HG03095 (cell line): Measurements from ENCODE around the gene AKR1C1.
"Not testable (repeated sequence)": the region's sequence is repeated elsewhere in the genome, so short reads cannot be mapped to it uniquely, and the experiment has no call there.

Experiments
- ATAC-seq: cut with Tn5 transposase; IDR thresholded peaks from one replicate; pipeline ENCODE4 v1.9.1; 2021; ENCODE audit warnings: moderate library complexity; ENCODE audit not compliant: unreplicated experiment

The AKR1C1 gene

GRCh38 chr10:4982764-4983226 lies 19.6 kb downstream of the AKR1C1 start:
- ATAC-seq, result no peak

GRCh38 chr10:4983615-4984216 lies 20.5 kb downstream of the AKR1C1 start:
- no peak for ATAC-seq

GRCh38 chr10:4984223-4984622 lies 21.0 kb downstream of the AKR1C1 start:
- ATAC-seq, result no peak

DNA sequence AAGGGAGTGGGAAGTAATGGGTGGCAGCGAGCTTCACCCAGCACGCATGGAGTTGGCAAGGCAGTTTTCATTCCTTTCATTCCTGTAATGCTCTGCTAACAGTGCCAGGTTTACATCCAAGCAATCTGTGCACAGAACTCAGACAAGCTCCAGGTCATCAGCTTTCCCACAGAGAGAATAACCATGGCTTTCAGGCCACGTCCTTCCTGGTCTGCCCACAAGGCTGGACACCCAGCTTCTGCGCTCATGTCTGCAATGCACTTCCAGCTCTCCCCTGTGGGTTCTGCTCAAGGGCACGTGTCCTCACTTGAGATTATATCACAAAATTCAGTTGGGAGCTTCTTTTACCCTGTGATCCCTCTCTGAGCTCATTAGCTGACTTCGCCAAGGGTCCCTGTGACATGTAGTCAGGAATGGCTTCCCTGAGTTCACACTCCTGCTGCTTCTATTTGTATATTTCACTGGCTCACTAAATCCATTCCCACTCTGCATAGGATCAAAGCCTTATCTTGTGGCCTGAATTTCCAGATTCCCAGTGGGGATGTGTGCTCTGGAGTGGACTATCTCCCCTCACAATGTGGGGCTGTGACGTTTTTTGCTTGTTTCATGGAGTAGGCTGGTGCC lies 21.9 kb downstream of the AKR1C1 start:
- no peak for ATAC-seq

GRCh38 chr10:4988000-4988641 lies 24.9 kb downstream of the AKR1C1 start:
- not testable (repeated sequence) for ATAC-seq

GRCh38 chr10:4990217-4990616 lies 27.0 kb downstream of the AKR1C1 start:
- ATAC-seq, result no peak

GRCh38 chr10:4991463-4991862 lies 28.2 kb downstream of the AKR1C1 start:
- not testable (repeated sequence) for ATAC-seq

DNA sequence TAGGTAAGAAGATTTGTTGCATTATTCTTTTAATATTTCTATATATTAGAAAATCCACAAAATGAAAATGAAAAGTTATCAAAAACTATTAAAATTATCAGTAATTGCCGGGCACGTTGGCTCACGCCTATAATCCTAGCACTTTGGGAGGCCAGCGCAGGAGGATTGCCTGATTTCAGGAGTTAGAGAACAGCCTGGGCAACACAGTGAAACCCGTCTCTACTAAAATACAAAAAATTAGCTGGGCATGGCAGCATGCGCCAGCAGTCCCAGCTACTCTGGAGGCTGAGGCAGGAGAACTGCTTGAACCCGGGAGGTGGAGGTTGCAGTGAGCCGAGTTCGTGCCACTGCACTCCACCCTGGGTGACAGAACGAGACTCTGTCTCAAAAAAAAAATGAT lies 29.3 kb downstream of the AKR1C1 start:
- ATAC-seq, result not testable (repeated sequence)

- not testable (repeated sequence) for ATAC-seq
Observed at GRCh38 chr10:4994260-4994659, 31.0 kb downstream of the AKR1C1 start.

DNA sequence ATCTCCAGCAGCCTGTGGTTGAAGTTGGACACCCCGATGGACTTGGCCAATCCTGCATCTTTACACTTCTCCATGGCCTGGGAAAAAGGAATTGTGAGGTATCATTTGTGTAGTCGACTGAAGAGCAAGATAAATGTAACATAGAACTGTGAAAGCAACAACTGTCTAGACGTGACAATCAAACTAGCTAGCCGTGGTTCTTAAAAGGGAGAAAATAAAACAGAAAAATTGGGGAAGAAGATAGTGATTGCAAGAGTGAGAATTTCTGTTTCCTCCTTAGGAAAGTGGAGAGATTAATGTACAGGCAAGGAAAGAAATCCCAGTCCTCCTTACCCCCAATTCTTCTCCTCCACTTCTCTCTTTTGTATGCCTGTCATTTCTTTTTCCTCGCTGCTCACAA lies 35.5 kb downstream of the AKR1C1 start:
- ATAC-seq, result no peak

DNA sequence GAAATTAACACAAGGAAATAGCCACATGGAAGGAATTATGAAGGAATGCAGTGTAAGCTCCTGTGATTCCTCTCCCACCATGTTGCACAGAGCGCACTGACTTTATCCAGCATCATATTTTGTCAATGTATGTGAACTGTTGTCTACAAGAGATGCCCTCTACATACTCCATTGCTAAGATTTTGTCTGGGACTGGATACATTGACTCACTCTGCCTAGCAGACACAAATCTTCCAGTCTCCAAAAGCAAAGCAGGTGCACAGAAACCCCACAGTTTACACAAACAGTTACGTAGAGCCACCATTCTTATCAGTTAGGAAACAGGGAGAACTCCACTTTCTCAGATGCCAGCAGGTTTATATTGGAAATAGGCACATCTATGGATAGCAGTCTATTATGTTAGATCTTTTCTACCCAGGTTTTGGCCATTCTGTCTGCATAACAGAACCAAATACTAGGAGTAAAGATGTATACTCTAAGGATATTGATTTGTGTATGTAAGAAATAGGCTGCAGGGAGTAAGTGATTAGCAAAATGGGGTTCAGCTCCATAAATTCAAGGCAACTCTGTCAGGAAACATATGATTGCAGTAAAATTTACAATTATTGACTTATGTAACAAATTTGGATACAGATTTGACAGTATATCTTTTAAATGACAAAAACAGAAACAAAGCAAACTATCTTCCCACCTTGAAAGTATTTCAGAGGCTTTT lies 39.0 kb downstream of the AKR1C1 start:
- no peak for ATAC-seq

- not testable (repeated sequence) for ATAC-seq
Observed at GRCh38 chr10:5003127-5004029, 40.2 kb downstream of the AKR1C1 start, which contains the start of gene AKR1C2. AKR1C2 (minus strand) TSS chr10:5003857; CDS start chr10:5003835, 22 bp downstream.

GRCh38 chr10:5004030-5004385 lies 40.8 kb downstream of the AKR1C1 start:
- not testable (repeated sequence) for ATAC-seq

GRCh38 chr10:5004501-5004900 lies 41.3 kb downstream of the AKR1C1 start:
- not testable (repeated sequence) for ATAC-seq

- not testable (repeated sequence) for ATAC-seq
Observed at GRCh38 chr10:5008857-5009548, 45.8 kb downstream of the AKR1C1 start.

GRCh38 chr10:5010043-5010442 lies 46.8 kb downstream of the AKR1C1 start:
- ATAC-seq, result not testable (repeated sequence)

DNA sequence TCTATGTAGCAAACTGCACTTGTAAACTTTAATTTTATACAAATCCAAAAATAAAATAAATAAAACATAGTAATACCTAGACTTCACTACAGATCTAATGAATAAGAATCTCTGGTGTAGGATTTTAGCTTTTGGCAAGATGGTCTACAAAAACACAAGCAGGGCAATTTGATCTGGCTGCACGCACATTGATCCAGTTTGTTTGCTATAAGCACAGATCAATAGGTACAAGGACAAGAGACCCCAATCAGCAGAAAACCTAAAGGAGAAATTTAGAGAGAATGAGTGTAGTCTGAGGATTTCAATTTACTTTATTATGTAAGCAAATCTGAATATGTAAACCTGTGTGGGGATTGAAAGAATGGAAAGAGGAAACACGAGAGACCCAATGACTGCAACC lies 48.2 kb downstream of the AKR1C1 start:
- ATAC-seq, result not testable (repeated sequence)

- ATAC-seq, result no peak
Observed at GRCh38 chr10:5012595-5012994, 49.4 kb downstream of the AKR1C1 start.

DNA sequence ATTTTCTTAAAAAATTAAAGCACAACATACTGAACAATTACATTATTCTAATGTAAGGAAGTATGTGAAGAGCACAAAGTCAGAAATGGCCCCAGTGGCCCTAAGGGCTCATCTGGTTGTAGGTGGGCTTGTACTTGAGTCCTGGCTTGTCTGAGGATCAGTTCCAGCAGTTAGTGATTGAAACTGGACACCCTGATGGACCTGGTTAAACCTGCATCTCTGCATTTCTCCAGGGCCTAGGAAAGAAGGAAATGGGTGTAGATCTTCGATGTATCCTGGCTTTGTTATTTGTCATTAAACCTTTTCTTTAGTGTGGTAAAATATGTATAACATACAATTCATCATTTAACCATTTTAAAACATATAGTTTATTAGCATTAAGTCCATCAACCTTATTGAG lies 50.2 kb downstream of the AKR1C1 start:
- no peak for ATAC-seq
